NCI-H524 treated with DMSO at 0.1 percent for 48 hours (cell line): Measurements from ENCODE around the gene KDM4B.

ENCODE experiments used
- DNase-seq: peaks from one replicate; lab custom pipeline; 2025; lab: John Stamatoyannopoulos, UW

KDM4B gene

GRCh38 chr19:4984438-4984990 lies 15.6 kb downstream of the KDM4B start:
- DNase-seq: no peak

GRCh38 chr19:4985551-4985991 lies 16.7 kb downstream of the KDM4B start:
- no peak for DNase-seq

GRCh38 chr19:4986056-4986455 lies 17.1 kb downstream of the KDM4B start:
- DNase-seq: no peak

DNA sequence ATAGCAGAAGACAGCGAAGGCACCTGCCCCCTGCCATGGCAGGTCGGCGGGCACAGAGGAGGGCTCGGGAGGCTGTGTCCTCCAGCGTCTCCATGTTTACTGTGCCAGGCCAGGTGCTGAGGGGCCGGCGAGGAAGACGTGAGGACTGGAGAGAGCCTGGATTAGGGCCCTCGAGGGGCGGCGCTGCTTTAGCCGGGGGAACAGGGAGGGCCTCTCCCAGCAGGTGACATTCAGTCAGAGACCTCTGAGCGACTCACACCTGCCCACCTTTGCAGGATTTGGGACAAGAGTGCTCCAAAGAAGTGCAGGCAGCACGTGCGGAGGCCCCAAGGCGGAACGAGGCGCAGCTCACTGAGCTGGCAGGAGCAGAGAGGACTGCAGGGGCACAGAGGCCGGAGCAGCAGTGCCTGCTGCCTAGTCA lies 17.6 kb downstream of the KDM4B start:
- DNase-seq: no peak

GRCh38 chr19:4987256-4987655 lies 18.3 kb downstream of the KDM4B start:
- no peak for DNase-seq

DNA sequence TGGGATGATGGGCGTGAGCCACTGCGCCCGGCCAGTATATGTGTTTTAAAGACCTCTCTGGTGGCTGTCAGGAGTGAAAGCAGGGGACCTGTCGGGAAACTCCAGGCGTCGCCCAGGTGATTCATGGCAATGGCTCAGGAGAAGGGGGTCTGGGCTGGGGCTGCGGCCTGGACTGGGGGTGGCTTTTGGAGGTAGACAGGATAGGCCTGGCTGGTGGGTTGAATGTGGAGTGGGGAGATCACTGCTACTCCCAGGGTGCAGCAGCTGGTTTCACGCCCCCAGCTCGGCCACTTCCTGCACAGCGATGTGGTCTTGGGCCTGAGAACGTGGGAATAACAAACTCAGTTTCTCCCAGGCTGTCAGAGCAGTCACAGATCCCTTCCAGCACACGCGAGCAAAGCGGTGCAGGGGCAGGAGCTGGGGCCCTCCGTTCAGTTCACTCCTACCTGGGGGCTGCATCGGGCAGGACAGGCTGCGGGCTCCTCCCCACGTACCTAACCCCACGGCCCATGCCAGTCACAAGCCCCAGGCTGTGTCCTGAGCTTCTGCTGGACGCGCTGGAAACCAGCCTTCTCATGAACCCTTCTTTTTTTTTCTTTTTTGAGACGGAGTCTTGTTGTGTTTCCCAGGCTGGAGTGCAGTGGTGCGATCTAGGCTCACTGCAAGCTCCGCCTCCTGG lies 18.9 kb downstream of the KDM4B start:
- no peak for DNase-seq

GRCh38 chr19:4988770-4989251 lies 19.9 kb downstream of the KDM4B start:
- no peak for DNase-seq

- no peak for DNase-seq
Observed at GRCh38 chr19:4990306-4990705, 21.4 kb downstream of the KDM4B start.

DNA sequence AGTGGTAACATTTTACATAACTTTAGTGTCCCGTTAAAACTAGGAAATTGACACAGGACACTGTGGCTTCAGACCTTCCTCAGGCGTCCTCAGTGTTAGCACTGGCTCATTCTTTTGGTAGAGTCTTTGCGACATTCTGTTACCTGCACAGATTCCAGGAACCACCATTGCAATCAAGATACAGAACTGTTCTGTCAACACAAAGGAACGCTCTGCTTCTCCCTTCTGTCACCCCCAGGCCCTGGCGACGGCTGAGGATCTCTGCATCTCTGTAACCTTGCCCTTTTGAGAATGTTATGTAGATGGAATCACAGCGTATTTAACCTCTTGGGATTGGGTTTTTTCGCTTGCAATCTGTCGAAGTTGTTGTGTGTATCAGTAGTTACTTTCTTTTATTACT lies 22.6 kb downstream of the KDM4B start:
- DNase-seq: no peak

DNA sequence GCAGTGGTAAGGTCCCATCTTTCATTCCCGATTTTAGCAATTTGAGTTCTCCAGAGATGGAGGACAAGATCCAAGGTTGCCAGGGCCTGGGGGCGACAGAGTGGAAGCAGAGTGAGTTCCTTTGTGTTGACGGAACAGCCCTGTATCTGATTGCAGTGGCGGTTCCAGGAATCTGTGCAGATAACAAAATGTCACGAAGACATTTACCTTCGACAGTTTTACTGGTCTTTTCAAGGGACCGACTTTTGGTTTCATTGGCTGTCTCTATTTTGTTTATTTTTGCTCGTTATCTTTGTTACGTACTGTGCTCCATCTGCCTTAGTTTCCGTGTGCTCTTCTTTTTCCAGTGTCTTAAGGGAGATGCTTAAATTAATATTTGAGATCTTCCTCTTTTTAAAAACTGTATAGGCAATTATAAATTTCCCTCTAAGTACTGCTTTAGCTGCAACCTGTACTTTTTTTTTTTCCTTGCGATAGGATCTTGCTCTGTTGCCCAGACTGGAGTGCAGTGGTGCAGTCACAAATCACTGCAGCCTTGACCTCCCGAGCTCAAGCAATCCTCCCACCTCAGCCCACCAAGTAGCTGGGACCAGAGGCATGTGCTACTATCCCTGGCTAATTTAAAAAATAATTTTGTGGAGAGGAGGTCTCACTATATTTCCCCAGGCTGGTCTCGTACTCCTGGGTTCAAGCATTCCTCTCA lies 23.2 kb downstream of the KDM4B start:
- DNase-seq: no peak

DNA sequence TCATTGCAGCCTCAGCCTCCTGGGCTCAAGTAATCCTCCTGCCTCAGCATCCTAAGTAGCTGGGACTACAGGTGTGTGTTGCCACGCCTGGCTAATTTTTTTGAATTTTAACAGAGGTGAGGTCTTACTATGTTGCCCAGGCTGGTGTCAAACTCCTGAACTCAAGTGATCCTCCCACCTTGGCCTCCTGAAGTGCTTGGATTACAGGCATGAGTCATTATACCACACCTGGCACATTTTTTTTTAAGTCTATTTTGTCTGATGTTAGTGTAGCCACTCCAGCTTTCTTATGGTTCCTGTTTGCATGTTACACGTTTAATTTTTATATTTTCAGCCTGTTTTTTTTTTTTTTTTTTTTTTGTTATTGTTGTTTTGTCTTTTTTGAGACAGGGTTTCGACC lies 24.8 kb downstream of the KDM4B start:
- no peak for DNase-seq

DNA sequence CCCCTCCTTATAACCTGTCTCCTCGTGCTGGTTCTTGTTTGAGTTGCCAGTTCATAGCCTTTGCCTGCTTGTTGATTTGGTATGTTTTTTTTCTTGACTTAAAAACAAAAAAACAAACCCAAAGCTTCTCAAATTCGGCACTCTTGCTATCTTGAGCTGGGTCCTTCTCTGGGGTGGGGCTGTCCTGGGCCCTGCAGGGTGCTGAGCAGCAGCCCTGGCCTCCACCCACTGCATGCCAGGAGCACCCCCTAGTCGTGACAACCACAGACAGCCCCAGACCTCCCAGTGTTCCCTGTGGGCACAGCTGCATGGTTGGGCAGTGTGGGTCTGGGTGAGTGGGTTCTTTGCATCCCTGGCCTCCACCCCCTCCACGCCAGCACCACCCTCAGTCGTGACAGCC lies 27.8 kb downstream of the KDM4B start:
- DNase-seq: no peak

DNA sequence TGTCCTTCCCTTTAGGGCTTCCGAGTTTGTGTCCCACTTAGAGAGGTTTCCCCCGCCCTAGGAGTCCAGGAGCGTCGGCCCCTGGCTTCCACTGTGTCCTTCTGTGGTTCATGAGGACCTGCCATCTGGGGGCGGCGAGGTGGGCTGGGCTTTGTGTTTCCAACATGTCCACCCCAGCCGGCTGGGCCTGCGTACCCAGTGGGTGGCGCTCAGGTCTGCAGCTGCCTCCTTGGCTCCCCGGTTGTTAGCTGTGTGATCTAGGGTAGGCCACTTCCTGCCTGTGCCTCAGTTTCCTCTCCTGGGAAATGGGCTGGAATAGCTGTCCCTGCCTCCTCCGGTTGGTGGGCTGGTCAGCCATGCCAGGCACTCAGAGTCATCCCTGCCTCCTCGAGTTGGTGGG lies 28.4 kb downstream of the KDM4B start:
- no peak for DNase-seq

DNA sequence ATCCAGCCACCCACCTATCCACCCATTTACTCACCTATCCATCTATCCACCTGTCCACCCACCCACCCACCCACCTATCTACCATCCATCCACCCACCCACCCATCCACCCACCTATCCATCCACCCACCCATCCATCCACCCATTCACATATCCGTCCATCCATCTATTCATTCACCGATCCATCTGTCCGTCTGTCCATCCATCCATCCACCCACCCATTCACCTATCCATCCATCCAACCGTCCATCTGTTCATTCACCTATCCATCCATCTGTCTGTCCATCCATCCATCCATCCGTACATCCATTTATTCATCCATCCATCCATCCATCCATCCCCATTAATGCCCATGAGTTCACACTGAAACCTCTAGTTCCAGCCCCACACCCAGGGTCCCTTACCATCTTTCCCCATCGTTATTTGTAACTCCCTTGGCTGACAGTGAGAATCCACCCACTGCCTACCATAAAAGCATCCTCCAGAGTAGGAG lies 31.3 kb downstream of the KDM4B start:
- DNase-seq: no peak

GRCh38 chr19:5001615-5002014 lies 32.7 kb downstream of the KDM4B start:
- peak; percentile 1 for DNase-seq

DNA sequence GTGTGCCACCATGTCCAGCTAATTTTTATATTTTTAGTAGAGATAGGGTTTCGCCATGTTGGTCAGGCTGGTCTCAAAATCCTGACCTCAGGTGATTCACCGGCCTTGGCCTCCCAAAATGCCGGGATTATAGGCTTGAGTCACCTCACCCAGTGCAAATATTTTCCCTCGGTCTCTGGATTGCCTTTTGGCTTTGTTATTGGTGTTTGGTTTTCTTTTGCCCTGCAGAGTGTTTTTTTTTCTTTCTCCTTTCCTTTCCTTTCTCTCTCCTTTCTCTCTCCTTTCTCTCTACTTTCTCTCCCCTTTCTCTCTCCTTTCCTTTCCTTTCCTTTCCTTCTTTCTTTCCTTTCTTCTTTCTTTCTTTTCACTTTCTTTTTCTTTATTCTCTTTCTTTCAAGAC lies 33.2 kb downstream of the KDM4B start:
- no peak for DNase-seq

DNA sequence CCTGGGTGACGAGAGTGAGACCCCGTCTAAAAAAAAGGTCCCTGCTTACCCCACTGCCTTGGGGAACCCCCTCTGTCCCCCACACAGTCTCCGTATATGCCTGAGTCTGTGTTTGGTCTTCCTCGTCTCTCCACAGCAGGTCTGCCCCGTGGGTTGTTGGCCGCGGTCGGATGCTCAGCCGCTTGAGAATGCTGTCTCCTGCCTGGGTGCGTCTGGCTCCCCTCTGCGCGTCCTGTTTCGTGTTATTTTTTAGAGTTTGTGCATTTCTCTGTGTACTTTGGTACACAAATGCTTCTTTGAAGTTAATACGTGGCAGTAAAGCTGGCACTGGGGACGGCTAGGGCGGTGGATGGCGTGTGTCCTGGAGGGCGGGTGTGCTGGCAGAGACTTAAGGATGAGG lies 34.9 kb downstream of the KDM4B start:
- no peak for DNase-seq

DNA sequence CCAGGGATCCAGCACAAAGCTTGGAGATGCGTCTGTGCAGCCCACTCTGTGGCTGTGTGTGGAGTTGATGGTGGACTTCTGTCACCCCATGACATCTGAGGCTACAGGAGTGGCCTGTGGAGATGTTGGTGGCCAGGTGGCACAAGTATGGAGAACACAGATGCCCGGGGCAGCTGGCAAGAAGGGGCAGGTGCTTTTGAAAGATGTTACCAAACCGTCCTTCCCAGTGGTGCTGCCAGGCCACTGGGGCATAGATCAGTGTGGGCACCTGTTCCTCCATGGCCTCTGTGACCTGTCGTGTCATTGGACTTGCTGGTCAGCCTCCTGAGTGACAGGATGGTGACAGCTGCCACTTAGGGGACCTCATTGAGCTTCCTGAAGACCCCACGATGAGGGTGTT lies 36.2 kb downstream of the KDM4B start:
- DNase-seq: no peak

GRCh38 chr19:5006201-5006600 lies 37.3 kb downstream of the KDM4B start:
- DNase-seq: no peak

- no peak for DNase-seq
Observed at GRCh38 chr19:5006821-5007220, 37.9 kb downstream of the KDM4B start.

GRCh38 chr19:5011476-5012238 lies 42.7 kb downstream of the KDM4B start:
- DNase-seq: no peak

DNA sequence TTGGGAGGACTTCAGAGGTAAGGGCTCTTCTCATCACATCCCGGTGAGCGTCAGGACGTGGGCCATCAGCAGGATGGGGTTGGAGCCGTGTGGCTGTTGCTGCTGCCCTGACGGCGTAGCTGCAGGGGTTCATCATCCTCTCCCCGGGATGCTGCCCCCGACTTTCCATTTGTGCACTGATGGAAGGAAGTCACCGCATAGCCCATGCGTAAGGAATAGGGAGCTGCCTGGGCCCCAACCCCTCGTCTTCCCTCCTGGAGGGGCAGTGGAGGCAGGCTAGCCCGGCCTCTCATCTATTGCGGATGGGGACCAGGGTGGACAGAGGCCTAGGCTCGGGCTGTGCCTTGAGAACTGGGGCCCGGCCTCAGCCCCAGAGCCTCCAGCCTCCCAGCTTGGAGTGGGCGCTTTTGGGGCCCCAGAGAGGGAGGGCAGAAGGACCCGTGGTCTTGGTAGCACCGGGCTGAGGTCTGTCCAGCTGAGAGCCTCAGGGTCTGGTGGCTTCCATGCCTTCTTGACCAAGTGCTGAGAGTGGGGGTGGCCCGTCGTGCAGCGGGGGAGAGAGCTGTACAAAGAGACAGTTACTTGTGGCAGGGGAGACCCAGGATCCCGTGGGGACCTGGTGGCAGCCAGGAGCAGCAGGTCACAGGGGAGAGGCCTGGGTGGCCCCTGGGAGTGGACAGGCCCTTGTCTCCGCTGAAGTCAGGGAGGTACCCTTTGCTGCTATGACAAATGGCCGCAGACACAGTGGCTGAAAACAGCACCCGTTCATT lies 44.0 kb downstream of the KDM4B start:
- DNase-seq: no peak
